BLaER1 treated with 17β-estradiol and CSF1 and Interleukin-3, amounts not matched to agents 10 nM and 100 nM (cell line): ENCODE data around the gene RPS2.

Experiments
- H3K27ac ChIP-seq, 11 experiments: shearing (Covaris generic); formaldehyde crosslinking; 2 replicates each; pipeline ENCODE4 v1.8.1; 2022
- H3K27me3 ChIP-seq, 11 experiments: shearing (Covaris generic); formaldehyde crosslinking; 2 replicates each; pipeline ENCODE4 v1.8.1; 2022
- H3K36me3 ChIP-seq, 11 experiments: shearing (Covaris generic); formaldehyde crosslinking; 2 replicates each; pipeline ENCODE4 v1.8.1; 2022
- H3K4me1 ChIP-seq, 10 experiments: shearing (Covaris generic); formaldehyde crosslinking; 2 replicates each; pipeline ENCODE4 v1.8.1; 2022
- H3K4me2 ChIP-seq, 11 experiments: shearing (Covaris generic); formaldehyde crosslinking; 2 replicates each; pipeline ENCODE4 v1.8.1; 2022
- H3K4me3 ChIP-seq, 10 experiments: shearing (Covaris generic); formaldehyde crosslinking; 2 replicates each; pipeline ENCODE4 v1.8.1; 2022
- H3K9ac ChIP-seq, 11 experiments: shearing (Covaris generic); formaldehyde crosslinking; 2 replicates each; pipeline ENCODE4 v1.8.1; 2022
- H3K9me3 ChIP-seq, 11 experiments: shearing (Covaris generic); formaldehyde crosslinking; replicated peaks in 1 of 11; 2 replicates each; pipeline ENCODE4 v1.8.1; 2022
- H4K20me1 ChIP-seq, 11 experiments: shearing (Covaris generic); formaldehyde crosslinking; 2 replicates each; pipeline ENCODE4 v1.8.1; 2022
- Cebpa-rat ChIP-seq, 11 experiments: shearing (Covaris generic); IDR thresholded peaks; 2 replicates each; pipeline ENCODE4 v1.8.1; 2022

The RPS2 gene

GRCh38 chr16:1980770-1981087 is 16.1 kb upstream of the RPS2 start:
- peaks cover 12 to 36% (median 23%) of the 10 kb centered on the region in 10 experiments for H3K4me1 ChIP-seq
- no peak for TF ChIP-seq Cebpa-rat (IDR thresholded peaks at IDR 0.05)
- H3K9ac ChIP-seq, result no peak overlapping the region
- H3K9me3 ChIP-seq, result no peaks in the 10 kb centered on the region
- peaks cover 41 to 48% (median 43%) of the 10 kb centered on the region in 11 experiments for H3K36me3 ChIP-seq
- peaks cover 60 to 75% (median 68%) of the 10 kb centered on the region in 11 experiments for H3K27me3 ChIP-seq
- H3K4me3 ChIP-seq, result no peak overlapping the region
- H3K4me2 ChIP-seq, result no peak overlapping the region
- peaks cover 0 to 88% (median 73%) of the 10 kb centered on the region in 11 experiments; a peak in 19 of 22 replicates for H4K20me1 ChIP-seq
- H3K27ac ChIP-seq, result no peak overlapping the region

DNA sequence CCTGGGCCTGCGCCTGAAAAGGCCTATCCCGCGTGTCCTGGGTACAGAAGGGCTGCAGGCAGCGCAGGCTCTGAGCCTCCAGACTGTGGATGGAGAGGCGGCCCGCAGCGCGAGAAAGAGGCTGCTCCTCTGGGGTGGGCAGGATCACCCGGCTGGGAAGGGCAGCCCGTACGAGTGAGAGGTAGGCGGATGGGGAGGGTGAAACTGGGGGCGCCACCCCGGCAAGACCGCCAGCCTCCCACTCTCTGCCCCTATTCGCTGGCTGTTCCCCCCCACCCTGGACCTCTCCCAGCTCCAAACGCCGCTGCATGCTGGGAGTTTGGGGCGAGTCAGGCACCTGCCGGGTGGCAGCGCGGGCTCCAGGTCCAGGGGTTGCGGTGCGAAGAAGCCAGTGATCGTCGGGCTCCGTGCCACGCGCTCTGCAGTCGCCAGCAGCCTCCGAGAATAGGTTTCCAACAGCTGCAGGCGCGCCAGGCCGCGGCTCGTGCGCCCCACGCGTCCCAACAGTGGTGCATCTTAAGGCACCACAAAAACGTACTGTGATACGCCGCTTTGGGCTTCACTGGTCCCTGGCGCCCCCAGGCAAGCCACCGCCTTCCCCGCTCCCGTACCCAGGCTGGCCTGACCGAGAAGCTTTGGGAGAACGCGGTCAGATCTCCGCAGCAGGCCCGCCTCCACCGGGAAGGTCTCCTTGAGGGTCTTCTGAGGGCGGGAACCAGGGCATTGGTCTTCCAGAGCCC is 15.6 kb upstream of the RPS2 start:
- no peak for TF ChIP-seq Cebpa-rat (IDR thresholded peaks at IDR 0.05)
- Histone ChIP-seq H3K9ac (no peak overlapping the region), H3K4me3 (no peak overlapping the region), H4K20me1 (peaks cover 0 to 88% (median 75%) of the 10 kb centered on the region in 11 experiments; a peak in 19 of 22 replicates), H3K36me3 (peaks cover 42 to 48% (median 44%) of the 10 kb centered on the region in 11 experiments), H3K27me3 (peaks cover 60 to 75% (median 68%) of the 10 kb centered on the region in 11 experiments), H3K4me2 (peak overlapping the region in 3 of 11 experiments; percentile 7 to 22 (median 21); a peak in 3 of 22 replicates), H3K9me3 (no peaks in the 10 kb centered on the region), H3K4me1 (peaks cover 6 to 31% (median 17%) of the 10 kb centered on the region in 10 experiments), H3K27ac (no peak overlapping the region)

GRCh38 chr16:1979271-1980029 is 14.8 kb upstream of the RPS2 start:
- Histone ChIP-seq H3K9ac (no peak overlapping the region), H3K4me2 (peak overlapping the region in 4 of 11 experiments; percentile 5 to 22 (median 14); a peak in 3 of 22 replicates), H4K20me1 (peaks cover 0 to 92% (median 78%) of the 10 kb centered on the region in 11 experiments; a peak in 19 of 22 replicates), H3K27me3 (peaks cover 60 to 71% (median 68%) of the 10 kb centered on the region in 11 experiments), H3K27ac (no peak overlapping the region), H3K9me3 (no peaks in the 10 kb centered on the region), H3K4me1 (peaks cover 0 to 23% (median 11%) of the 10 kb centered on the region in 10 experiments; a peak in 13 of 20 replicates), H3K36me3 (peaks cover 50 to 54% (median 52%) of the 10 kb centered on the region in 11 experiments), H3K4me3 (no peak overlapping the region)
- no peak for TF ChIP-seq Cebpa-rat (IDR thresholded peaks at IDR 0.05)

DNA sequence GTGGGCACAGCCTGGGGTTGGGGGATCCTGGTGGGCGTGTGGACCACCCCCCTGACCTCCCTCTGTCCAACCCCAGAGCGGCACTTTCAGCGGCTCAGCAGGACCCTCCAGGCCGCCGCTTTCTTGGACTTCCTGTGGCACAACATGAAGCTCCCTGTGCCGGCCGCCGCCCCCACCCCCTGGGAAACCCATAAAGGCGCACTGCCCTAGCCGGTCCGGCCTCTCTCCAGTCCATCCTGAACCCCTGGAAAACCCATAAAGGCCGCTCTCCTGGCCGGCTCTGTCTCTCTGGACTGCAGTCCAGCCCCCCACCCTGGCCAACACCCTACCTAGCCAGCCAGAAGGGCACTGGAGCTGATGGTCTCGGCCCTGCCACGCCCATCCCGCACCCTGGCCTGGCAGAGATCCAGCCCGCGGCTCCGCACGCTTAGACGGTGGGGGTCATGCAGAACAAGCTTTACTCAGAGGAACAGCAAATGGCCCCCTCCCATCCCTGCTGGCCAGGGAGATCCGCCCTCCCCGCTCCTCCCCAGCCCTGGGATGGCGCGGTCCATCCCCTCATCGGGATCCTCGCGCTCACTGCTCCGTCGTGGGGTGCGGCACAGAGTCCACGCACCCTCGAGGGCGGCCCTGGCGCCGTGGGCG is 14.0 kb upstream of the RPS2 start:
- H3K9ac ChIP-seq, result no peak overlapping the region
- no peaks in the 10 kb centered on the region for H3K9me3 ChIP-seq
- peaks cover 57 to 62% (median 61%) of the 10 kb centered on the region in 11 experiments for H3K27me3 ChIP-seq
- peaks cover 0 to 100% (median 87%) of the 10 kb centered on the region in 11 experiments; a peak in 19 of 22 replicates for H4K20me1 ChIP-seq
- no peak overlapping the region for H3K4me3 ChIP-seq
- H3K4me1 ChIP-seq, result peaks cover 1 to 24% (median 10%) of the 10 kb centered on the region in 10 experiments; a peak in 19 of 20 replicates
- H3K4me2 ChIP-seq, result no peak overlapping the region
- H3K36me3 ChIP-seq, result peaks cover 54 to 63% (median 57%) of the 10 kb centered on the region in 11 experiments
- H3K27ac ChIP-seq, result no peak overlapping the region
- TF ChIP-seq Cebpa-rat (IDR thresholded peaks at IDR 0.05), result no peak

- no peak overlapping the region for H3K9ac ChIP-seq
- H3K4me2 ChIP-seq, result no peak overlapping the region
- H3K27me3 ChIP-seq, result peaks cover 49 to 55% (median 54%) of the 10 kb centered on the region in 11 experiments
- peaks cover 6 to 24% (median 11%) of the 10 kb centered on the region in 10 experiments for H3K4me1 ChIP-seq
- H3K9me3 ChIP-seq, result no peaks in the 10 kb centered on the region
- H4K20me1 ChIP-seq, result peaks cover 0 to 100% (median 91%) of the 10 kb centered on the region in 11 experiments; a peak in 19 of 22 replicates
- H3K27ac ChIP-seq, result no peak overlapping the region
- TF ChIP-seq Cebpa-rat (IDR thresholded peaks at IDR 0.05), result no peak
- H3K36me3 ChIP-seq, result peaks cover 54 to 65% (median 57%) of the 10 kb centered on the region in 11 experiments
- no peak overlapping the region for H3K4me3 ChIP-seq
These were observed 13.2 kb upstream of the RPS2 start for GRCh38 chr16:1977875-1978268.

GRCh38 chr16:1976951-1977874 is 12.6 kb upstream of the RPS2 start:
- no peak overlapping the region for H3K4me2 ChIP-seq
- H3K27ac ChIP-seq, result no peak overlapping the region
- no peak overlapping the region for H3K4me3 ChIP-seq
- peaks cover 11 to 28% (median 16%) of the 10 kb centered on the region in 10 experiments for H3K4me1 ChIP-seq
- H3K9me3 ChIP-seq, result no peaks in the 10 kb centered on the region
- peaks cover 54 to 65% (median 57%) of the 10 kb centered on the region in 11 experiments for H3K36me3 ChIP-seq
- peaks cover 43 to 49% (median 47%) of the 10 kb centered on the region in 11 experiments for H3K27me3 ChIP-seq
- TF ChIP-seq Cebpa-rat (IDR thresholded peaks at IDR 0.05), result no peak
- peaks cover 0 to 100% (median 85%) of the 10 kb centered on the region in 11 experiments; a peak in 19 of 22 replicates for H4K20me1 ChIP-seq
- H3K9ac ChIP-seq, result no peak overlapping the region

DNA sequence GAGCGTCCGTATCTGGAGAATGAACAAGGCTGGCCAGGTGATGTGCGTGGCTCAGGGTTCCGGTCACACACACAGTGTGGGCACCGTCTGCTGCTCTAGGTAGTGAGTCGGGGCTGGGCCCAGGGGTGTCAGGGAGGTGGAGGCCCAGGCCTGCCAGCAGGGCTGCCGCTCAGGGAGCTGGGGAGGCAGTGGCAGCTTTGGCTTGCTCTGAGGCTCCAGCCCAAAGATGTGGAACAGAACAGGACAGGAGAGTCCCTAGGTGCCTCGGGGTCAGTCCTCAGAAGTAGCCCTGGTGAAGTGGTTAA is 11.5 kb upstream of the RPS2 start:
- H3K4me3 ChIP-seq, result no peak overlapping the region
- H3K9me3 ChIP-seq, result no peaks in the 10 kb centered on the region
- TF ChIP-seq Cebpa-rat (IDR thresholded peaks at IDR 0.05), result no peak
- H3K4me2 ChIP-seq, result no peak overlapping the region
- peaks cover 14 to 32% (median 18%) of the 10 kb centered on the region in 10 experiments for H3K4me1 ChIP-seq
- H3K36me3 ChIP-seq, result peaks cover 54 to 65% (median 57%) of the 10 kb centered on the region in 11 experiments
- peaks cover 32 to 38% (median 37%) of the 10 kb centered on the region in 11 experiments for H3K27me3 ChIP-seq
- H3K9ac ChIP-seq, result no peak overlapping the region
- no peak overlapping the region for H3K27ac ChIP-seq
- H4K20me1 ChIP-seq, result peaks cover 0 to 90% (median 74%) of the 10 kb centered on the region in 11 experiments; a peak in 19 of 22 replicates
